Panc1 (cell line): ENCODE measurements around the gene NT5C3A. TPM values are rescaled to one million over a fixed set of nuclear protein-coding genes. Genes with fewer than 3 reads are reported as not detected.

Experiments used
- ATAC-seq: fragments of 200-7000 bp; cut with Tn5 transposase; 2 replicates; pipeline ENCODE4 v1.9.1; 2020; ENCODE audit warnings: mild to moderate bottlenecking, moderate library complexity
- BruUV-seq: library from RNA; stranded (reverse); fragments of 400-500 nt; replicated peaks from 2 replicates; lab custom pipeline; 2021; lab: Mats Ljungman, UMichigan
- CTCF ChIA-PET: fragments of 300-600 bp; sonication (Branson Sonifier 250); formaldehyde crosslinking; loops from one replicate; lab custom pipeline; 2022; ENCODE audit warnings: antibody characterized with exemption; lab: Charles Lee
- POLR2A ChIA-PET: fragments of 300-600 bp; sonication (Branson Sonifier 250); formaldehyde crosslinking; loops from one replicate; lab custom pipeline; 2022; ENCODE audit warnings: antibody characterized with exemption; lab: Charles Lee
- DNase-seq: peaks from one replicate; pipeline ENCODE4 v3.0.0-alpha.2; 2010; ENCODE audit warnings: low read depth, low spot score
- H3K27ac ChIP-seq: 2 replicates; pipeline ENCODE4 v1.5.1; 2011; ENCODE audit warnings: mild to moderate bottlenecking, low read length, inconsistent platforms
- H3K27me3 ChIP-seq: fragments of 200-500 bp; sonication (Bioruptor generic); 2 replicates; pipeline ENCODE4 v1.6.0; 2014; ENCODE audit warnings: low read length, inconsistent platforms; ENCODE audit not compliant: control insufficient read depth, insufficient read depth
- H3K36me3 ChIP-seq: fragments of 200-500 bp; sonication (Bioruptor generic); 2 replicates; pipeline ENCODE4 v1.5.1; 2014; ENCODE audit warnings: inconsistent platforms, mild to moderate bottlenecking, low read length, moderate library complexity; ENCODE audit not compliant: control insufficient read depth, insufficient read depth
- H3K4me1 ChIP-seq: 2 replicates; pipeline ENCODE4 v1.5.1; 2011; ENCODE audit warnings: inconsistent platforms, mild to moderate bottlenecking, low read length, moderate library complexity; ENCODE audit not compliant: control insufficient read depth, insufficient read depth
- H3K4me3 ChIP-seq, 2 experiments: 2 replicates each; pipeline ENCODE4 v1.5.1; 2011 to 2012; ENCODE audit warnings: low read depth in 2 of 2, low read length in 2 of 2, mild to moderate bottlenecking in 2 of 2, inconsistent platforms in 1 of 2, moderate library complexity in 1 of 2
- H3K9me3 ChIP-seq: fragments of 200-500 bp; sonication (Bioruptor generic); 2 replicates; pipeline ENCODE4 v1.5.1; 2014; ENCODE audit warnings: low read depth, mild to moderate bottlenecking, inconsistent platforms, low read length, moderate library complexity; ENCODE audit not compliant: control insufficient read depth, insufficient read depth
- POLR2AphosphoS5 ChIP-seq: IDR thresholded peaks from 2 replicates; pipeline ENCODE4 v1.6.1; 2012; ENCODE audit warnings: mild to moderate bottlenecking, low read depth, low read length, moderate library complexity
- SIN3A ChIP-seq: IDR thresholded peaks from 2 replicates; pipeline ENCODE4 v1.6.1; 2012; ENCODE audit warnings: low read depth, mild to moderate bottlenecking, low read length, moderate library complexity, borderline replicate concordance; ENCODE audit not compliant: insufficient read depth
- TCF7L2 ChIP-seq: IDR thresholded peaks from 2 replicates; pipeline ENCODE4 v1.6.1; 2011; ENCODE audit warnings: mild to moderate bottlenecking, low read depth, low read length, inconsistent platforms
- in situ Hi-C: cut with HindIII; loops from 2 replicates; pipeline ENCODE4 v1.10.0; 2016; ENCODE audit warnings: low sequenced_read_pairs, low pct_unique_long_range_greater_than_20kb
- intact Hi-C: fragments of 100-400 bp; cut with micrococcal nuclease; formaldehyde crosslinking; loops from one replicate; pipeline ENCODE4 v1.10.0; 2022; ENCODE audit not compliant: unreplicated experiment
- total RNA-seq: library from RNA; stranded (reverse); gene quantifications from one replicate; pipeline ENCODE4 v1.2.1, GENCODE V29; 2021; ENCODE audit not compliant: unreplicated experiment
- TF ChIP-seq, protein P1 (sequence below): fragments of 450-650 bp; IDR thresholded peaks from 2 replicates; pipeline ENCODE4 v1.5.1; 2017; ENCODE audit warnings: mild to moderate bottlenecking
- TF ChIP-seq, protein P2 (sequence below), 2 experiments: IDR thresholded peaks; 2 replicates each; pipeline ENCODE4 v1.6.1; 2011 to 2012; ENCODE audit warnings: low read depth in 2 of 2, control low read depth in 1 of 2, low read length in 1 of 2, mild to moderate bottlenecking in 1 of 2, moderate library complexity in 1 of 2; ENCODE audit not compliant: insufficient read depth in 1 of 2

The NT5C3A gene
- total RNA-seq, 1 experiment from 2014 or later, result 29.1 TPM

DNA sequence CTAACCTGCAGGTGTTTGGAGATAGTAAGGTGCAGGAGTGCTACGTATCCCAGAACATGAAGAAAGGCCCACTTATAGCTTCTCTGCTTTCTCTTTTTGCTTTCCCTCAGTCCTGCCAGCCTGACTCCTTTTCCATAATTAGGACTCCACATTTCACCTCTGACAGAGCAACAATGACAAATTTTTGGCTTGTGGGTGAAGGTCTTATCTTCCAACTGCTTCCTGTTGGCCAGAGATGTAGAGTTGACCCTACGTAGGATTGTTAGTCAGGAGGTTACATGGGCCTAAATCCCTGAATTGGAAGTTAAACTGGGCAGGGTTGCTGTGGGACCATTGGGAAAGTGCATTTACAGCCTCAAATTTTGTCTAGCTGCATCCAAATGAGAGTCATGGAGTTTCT, 25.3 kb upstream of the NT5C3A start:
- in situ Hi-C loops (no loop called here), intact Hi-C loops (no loop called here)
- Histone ChIP-seq H3K9me3 (no peaks in the 10 kb centered on the region), H3K4me1 (no peaks in the 10 kb centered on the region), H3K36me3 (no peaks in the 10 kb centered on the region), H3K27me3 (no peaks in the 10 kb centered on the region), H3K4me3 (no peak overlapping the region), H3K27ac (no peak overlapping the region)
- ChIA-PET POLR2A (no interaction called here), CTCF (no interaction called here)
- ATAC-seq (no peak), DNase-seq (no peak)
- no TSS peak for BruUV-seq
- TF ChIP-seq, protein P1, sequence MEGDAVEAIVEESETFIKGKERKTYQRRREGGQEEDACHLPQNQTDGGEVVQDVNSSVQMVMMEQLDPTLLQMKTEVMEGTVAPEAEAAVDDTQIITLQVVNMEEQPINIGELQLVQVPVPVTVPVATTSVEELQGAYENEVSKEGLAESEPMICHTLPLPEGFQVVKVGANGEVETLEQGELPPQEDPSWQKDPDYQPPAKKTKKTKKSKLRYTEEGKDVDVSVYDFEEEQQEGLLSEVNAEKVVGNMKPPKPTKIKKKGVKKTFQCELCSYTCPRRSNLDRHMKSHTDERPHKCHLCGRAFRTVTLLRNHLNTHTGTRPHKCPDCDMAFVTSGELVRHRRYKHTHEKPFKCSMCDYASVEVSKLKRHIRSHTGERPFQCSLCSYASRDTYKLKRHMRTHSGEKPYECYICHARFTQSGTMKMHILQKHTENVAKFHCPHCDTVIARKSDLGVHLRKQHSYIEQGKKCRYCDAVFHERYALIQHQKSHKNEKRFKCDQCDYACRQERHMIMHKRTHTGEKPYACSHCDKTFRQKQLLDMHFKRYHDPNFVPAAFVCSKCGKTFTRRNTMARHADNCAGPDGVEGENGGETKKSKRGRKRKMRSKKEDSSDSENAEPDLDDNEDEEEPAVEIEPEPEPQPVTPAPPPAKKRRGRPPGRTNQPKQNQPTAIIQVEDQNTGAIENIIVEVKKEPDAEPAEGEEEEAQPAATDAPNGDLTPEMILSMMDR, result no peak
- TF ChIP-seq, protein P2, sequence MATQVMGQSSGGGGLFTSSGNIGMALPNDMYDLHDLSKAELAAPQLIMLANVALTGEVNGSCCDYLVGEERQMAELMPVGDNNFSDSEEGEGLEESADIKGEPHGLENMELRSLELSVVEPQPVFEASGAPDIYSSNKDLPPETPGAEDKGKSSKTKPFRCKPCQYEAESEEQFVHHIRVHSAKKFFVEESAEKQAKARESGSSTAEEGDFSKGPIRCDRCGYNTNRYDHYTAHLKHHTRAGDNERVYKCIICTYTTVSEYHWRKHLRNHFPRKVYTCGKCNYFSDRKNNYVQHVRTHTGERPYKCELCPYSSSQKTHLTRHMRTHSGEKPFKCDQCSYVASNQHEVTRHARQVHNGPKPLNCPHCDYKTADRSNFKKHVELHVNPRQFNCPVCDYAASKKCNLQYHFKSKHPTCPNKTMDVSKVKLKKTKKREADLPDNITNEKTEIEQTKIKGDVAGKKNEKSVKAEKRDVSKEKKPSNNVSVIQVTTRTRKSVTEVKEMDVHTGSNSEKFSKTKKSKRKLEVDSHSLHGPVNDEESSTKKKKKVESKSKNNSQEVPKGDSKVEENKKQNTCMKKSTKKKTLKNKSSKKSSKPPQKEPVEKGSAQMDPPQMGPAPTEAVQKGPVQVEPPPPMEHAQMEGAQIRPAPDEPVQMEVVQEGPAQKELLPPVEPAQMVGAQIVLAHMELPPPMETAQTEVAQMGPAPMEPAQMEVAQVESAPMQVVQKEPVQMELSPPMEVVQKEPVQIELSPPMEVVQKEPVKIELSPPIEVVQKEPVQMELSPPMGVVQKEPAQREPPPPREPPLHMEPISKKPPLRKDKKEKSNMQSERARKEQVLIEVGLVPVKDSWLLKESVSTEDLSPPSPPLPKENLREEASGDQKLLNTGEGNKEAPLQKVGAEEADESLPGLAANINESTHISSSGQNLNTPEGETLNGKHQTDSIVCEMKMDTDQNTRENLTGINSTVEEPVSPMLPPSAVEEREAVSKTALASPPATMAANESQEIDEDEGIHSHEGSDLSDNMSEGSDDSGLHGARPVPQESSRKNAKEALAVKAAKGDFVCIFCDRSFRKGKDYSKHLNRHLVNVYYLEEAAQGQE (IDR thresholded peaks at IDR 0.05; ENCODE audit: insufficient read depth in 1 of 2, low read depth in 2 of 2, low read length in 1 of 2), result no peak
- TF ChIP-seq SIN3A, result no peak
- TF ChIP-seq TCF7L2, result no peak
- no peak for TF ChIP-seq POLR2AphosphoS5

DNA sequence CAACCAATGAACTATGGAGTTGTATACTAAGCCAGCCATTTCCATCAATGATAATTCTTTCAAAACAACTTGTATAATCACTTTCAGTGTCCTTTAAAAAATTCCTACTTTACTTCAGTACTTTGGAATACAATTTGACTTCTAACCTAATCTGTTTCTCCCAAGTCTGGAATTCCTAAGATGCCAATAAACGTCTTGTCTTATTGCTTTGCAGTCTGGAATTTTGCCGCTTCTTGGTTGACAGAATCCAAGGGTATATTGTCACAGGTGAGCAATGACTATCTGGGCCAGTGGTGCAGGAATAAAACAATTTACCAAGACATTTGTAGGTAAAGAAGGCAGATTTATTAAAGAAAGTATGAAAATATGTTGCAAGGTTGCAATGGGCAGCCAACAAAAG, 24.8 kb upstream of the NT5C3A start:
- POLR2A ChIA-PET, result no interaction called here
- Histone ChIP-seq H3K9me3 (no peaks in the 10 kb centered on the region), H3K27ac (no peak overlapping the region), H3K36me3 (no peaks in the 10 kb centered on the region), H3K27me3 (no peaks in the 10 kb centered on the region), H3K4me3 (no peak overlapping the region), H3K4me1 (no peaks in the 10 kb centered on the region)
- TF ChIP-seq SIN3A, result no peak
- TF ChIP-seq, protein P1, result no peak
- no peak for TF ChIP-seq TCF7L2
- TF ChIP-seq POLR2AphosphoS5, result no peak
- TF ChIP-seq, protein P2 (IDR thresholded peaks at IDR 0.05; ENCODE audit: insufficient read depth in 1 of 2, low read depth in 2 of 2, low read length in 1 of 2), result no peak
- ATAC-seq, result no peak
- no TSS peak for BruUV-seq
- CTCF ChIA-PET, result no interaction called here
- intact Hi-C loops, result no loop called here
- in situ Hi-C loops, result no loop called here
- DNase-seq, result no peak
